GM12864 (cell line): ENCODE measurements around the gene TRABD2A.

Source experiments
- DNase-seq: peaks from one replicate; pipeline ENCODE4 v3.0.0-alpha.2; 2011; ENCODE audit warnings: low read depth
- H3K4me3 ChIP-seq: 2 replicates; pipeline ENCODE4 v1.5.1; 2011; ENCODE audit warnings: mild to moderate bottlenecking, low read depth, low read length, control low read depth
- CTCF ChIP-seq: IDR thresholded peaks from 2 replicates; pipeline ENCODE4 v1.5.1; 2011; ENCODE audit warnings: low read depth, mild to moderate bottlenecking, moderate library complexity, low read length, control low read depth, inconsistent platforms; ENCODE audit errors: missing control alignments

Gene TRABD2A, protein sequence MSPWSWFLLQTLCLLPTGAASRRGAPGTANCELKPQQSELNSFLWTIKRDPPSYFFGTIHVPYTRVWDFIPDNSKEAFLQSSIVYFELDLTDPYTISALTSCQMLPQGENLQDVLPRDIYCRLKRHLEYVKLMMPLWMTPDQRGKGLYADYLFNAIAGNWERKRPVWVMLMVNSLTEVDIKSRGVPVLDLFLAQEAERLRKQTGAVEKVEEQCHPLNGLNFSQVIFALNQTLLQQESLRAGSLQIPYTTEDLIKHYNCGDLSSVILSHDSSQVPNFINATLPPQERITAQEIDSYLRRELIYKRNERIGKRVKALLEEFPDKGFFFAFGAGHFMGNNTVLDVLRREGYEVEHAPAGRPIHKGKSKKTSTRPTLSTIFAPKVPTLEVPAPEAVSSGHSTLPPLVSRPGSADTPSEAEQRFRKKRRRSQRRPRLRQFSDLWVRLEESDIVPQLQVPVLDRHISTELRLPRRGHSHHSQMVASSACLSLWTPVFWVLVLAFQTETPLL

GRCh38 chr2:84880645-84881521 lies at the start of gene TRABD2A:
TRABD2A (minus strand) TSS chr2:84881084; CDS start chr2:84881039, 45 bp downstream.
- DNase-seq: no peak
- no peak for TF ChIP-seq CTCF
- peak within 1 kb of the TSS; percentile 55 for H3K4me3 ChIP-seq

DNA sequence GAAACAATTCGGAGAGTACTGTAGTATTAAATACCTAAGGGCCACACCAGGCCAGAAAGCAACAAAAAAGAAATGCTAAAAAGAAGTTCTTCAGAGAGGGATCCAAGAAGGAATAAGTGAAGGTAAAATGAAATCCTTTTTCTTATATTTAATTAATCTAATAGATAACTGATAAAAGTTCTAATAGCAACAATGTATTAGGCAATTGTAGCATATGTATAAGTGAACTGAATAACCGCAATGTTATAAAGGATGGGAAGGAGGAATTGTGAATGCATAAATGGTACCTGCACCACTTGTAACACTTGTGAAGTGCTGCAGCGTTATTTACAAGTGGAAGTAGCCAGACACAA lies 46.4 kb upstream of the TRABD2A start:
- TF ChIP-seq CTCF: no peak
- no peak for DNase-seq
- H3K4me3 ChIP-seq: peak overlapping the region; percentile 80; the same call in 1 of the 2 replicates

- peak; percentile 95 for DNase-seq
- peak overlapping the region; percentile 80 for H3K4me3 ChIP-seq
- TF ChIP-seq CTCF: peak; percentile 97
Measured at GRCh38 chr2:84925724-84926376, 45.0 kb upstream of the TRABD2A start.

DNA sequence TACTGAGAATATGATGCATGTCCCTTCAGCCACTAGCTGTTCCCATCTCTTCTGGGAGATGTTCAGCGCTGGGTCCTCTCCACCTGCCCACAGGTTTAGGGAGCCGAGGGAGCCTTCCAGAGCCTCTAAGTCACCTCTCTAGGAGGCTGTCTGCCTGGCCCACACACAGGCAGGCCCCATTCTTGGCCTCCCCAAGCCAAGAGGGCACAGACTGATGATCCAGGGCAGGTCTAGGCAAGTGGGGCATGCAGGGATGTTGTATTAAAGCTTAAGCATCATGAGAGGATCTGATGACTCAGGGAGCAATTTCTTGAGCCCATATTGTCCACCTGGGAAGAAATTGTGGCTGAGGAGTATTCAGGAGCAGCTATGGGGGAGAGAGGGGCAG lies 44.4 kb upstream of the TRABD2A start:
- no peak for DNase-seq
- no peak for TF ChIP-seq CTCF
- H3K4me3 ChIP-seq: no peak overlapping the region; the same call in 1 of the 2 replicates

DNA sequence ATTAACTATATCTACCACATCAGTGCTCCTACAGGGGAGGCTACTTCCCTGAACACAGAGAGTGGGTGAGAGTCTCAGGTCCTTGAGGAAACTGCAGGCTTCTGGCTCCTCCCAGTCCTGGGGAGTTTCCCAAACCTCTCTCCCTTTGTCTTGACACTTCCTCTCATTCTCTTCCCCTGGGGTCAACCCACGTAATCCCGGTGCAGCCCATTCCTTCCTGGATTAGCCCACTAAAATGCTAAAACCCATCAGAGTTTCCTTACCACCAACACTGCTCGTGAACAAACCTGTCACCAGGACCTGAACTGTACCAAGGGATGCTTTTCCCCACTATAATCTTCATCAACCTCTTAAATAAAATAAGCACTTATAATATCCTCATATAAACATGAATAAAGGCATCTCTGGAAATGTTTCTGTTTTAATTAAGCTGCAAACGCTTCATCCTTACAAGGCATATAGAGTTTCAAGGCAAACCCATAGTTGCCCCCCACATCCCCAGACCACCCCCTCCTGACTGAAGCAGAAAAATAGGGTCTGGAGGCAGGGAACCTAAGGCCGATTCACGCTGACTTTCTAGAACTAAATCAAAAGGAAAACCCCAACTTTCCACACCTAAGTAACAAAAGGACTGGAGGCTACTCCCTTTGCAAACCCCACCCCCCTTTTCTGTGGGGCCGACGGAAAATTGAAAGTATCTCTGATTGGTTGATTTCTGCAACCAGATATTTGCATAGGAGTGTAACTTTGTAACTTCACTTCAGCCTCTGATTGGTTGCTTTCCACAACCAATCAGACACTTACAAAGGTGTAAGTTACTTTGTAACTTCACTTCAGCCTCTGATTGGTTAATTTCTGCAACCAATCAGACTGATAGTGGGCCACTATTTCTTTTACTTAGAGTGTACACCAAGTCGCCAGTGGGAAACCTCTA lies 43.6 kb upstream of the TRABD2A start:
- no peak overlapping the region for H3K4me3 ChIP-seq
- no peak for TF ChIP-seq CTCF
- DNase-seq: peak; percentile 56

DNA sequence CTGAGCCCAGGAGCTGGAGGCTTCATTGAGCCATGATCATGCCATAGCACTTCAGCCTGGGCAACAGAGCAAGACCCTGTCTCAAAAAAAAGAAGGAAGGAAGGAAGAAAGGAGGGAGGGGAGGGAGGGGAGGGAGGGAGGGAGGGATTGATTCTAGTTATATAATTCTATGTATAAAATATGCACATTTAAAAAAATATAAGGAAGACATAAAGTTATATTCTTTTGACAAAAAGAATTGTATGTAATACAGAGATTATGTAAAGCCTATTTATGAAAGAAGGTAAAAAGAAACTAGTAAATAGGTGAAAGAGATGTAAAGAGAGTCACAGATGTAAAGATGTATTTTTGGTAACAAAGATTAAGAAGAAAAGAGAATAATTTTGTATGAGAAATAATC lies 42.1 kb upstream of the TRABD2A start:
- no peak for TF ChIP-seq CTCF
- H3K4me3 ChIP-seq: no peak overlapping the region
- DNase-seq: no peak
